Adipose tissue (tissue), 3 donors: ENCODE results near the gene BPIFB1. TPM values are rescaled to one million over a fixed set of nuclear protein-coding genes. Genes with fewer than 3 reads are reported as not detected.

ENCODE experiments used
- H3K27ac ChIP-seq: one replicate; pipeline ENCODE4 v1.5.1; 2013; ENCODE audit warnings: low read depth, low read length
- WGBS, 3 donors: extraction: QIAGEN DNeasy Blood & Tissue Kit; methylation state at CpG; one replicate each; pipeline ENCODE4 v1.1.7; 2013; 5-methylcytosine and 5-hydroxymethylcytosine counted together
- polyA plus RNA-seq, 3 donors: library from polyadenylated mRNA; stranded (reverse); fragments of 200-250 nt; gene quantifications; one replicate each; pipeline ENCODE4 v1.2.3, GENCODE V29; 2013
- donor health status: healthy with polysubstance abuse.
- donor health status: Bipolar disorder and iron deficiency.
- donor health status: healthy.

The BPIFB1 gene, protein sequence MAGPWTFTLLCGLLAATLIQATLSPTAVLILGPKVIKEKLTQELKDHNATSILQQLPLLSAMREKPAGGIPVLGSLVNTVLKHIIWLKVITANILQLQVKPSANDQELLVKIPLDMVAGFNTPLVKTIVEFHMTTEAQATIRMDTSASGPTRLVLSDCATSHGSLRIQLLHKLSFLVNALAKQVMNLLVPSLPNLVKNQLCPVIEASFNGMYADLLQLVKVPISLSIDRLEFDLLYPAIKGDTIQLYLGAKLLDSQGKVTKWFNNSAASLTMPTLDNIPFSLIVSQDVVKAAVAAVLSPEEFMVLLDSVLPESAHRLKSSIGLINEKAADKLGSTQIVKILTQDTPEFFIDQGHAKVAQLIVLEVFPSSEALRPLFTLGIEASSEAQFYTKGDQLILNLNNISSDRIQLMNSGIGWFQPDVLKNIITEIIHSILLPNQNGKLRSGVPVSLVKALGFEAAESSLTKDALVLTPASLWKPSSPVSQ
- under 1 TPM; 0.22 to 0.60 (median 0.39) TPM for polyA plus RNA-seq

DNA sequence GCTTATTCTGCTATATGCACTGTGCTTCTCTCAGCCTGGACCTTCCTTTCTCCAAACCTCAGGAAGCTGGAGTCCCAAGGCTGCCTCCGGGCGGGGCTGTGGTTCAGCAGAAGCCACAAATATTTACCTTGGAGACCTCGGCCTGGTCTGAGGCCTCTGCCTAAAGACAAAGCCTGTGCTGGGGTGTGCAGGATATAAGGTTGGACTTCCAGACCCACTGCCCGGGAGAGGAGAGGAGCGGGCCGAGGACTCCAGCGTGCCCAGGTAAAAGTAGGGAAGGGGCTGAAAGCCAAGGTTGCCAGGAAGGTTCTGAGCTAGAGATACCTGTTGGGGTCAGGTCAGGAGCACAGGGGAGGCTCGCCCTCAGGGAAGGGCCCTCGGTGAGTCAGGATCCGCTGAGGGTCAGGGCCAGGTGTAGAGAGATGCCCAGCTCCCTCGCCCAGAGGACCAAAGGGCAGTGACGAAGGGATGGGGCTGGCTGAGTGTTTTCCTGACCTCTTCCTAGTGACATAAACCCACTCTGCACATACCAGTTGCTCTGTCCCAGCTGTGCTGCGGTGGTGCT is at the start of gene BPIFB1:
BPIFB1 (plus strand) TSS at position 224 of the 565 bp plus-strand sequence. CDS start 2,860 bp downstream, outside the sequence.
- 80 to 88% (median 84%) methylated on average over 13 of the region's 13 CpGs for WGBS, 3 donors

DNA sequence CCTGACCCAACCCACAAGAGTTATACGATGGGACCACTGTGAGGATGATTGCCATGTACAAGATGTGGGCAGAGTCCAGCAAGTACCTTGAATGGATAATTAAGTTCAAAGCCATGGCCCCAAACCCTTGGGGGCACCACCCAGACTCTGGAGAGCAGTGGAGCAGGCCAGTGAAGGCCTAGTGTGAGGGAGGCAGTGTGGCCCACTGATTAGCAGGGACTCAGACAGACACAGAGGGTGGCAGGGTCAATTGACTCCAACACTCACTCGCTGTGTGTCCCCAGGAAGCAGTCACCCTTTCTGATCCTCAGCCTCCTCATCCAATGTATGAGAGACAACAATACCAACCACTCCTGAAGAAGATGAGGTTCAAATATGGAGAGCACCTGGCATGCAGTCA is 49.0 kb upstream of the BPIFB1 start:
- no peak overlapping the region for H3K27ac ChIP-seq
- 81 to 92% (median 91%) methylated on average over 2 of the region's 2 CpGs for WGBS, 3 donors

More for the DNA sequence above, at the start of gene BPIFB1:
- H3K27ac ChIP-seq: no peak within 1 kb of the TSS

DNA sequence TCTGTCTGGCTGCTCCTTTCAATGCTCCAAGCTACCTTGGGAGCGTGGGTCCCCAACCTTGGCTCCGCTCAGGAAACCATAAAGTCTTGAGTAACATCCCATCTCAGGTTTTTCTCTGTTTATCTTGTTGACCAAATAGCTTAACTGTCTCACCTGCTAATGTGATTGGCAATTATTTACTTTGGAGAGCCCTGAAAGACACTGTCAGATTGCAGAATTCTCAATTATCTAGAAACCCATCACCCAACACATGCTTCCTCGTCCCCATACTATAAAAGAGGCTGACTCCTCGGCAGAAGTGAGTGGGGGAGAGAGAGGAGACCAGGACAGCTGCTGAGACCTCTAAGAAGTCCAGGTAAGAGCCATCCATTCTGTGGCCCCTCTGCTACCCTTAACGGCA is 47.3 kb upstream of the BPIFB1 start, which contains the start of gene BPIFA1:
BPIFA1 (plus strand) TSS at position 301 of the 400 bp plus-strand sequence. CDS start 1,716 bp downstream, outside the sequence.
- WGBS, 3 donors: 37 to 64% (median 54%) methylated on average over 5 of the region's 5 CpGs
- H3K27ac ChIP-seq: no peak within 1 kb of the TSS

DNA sequence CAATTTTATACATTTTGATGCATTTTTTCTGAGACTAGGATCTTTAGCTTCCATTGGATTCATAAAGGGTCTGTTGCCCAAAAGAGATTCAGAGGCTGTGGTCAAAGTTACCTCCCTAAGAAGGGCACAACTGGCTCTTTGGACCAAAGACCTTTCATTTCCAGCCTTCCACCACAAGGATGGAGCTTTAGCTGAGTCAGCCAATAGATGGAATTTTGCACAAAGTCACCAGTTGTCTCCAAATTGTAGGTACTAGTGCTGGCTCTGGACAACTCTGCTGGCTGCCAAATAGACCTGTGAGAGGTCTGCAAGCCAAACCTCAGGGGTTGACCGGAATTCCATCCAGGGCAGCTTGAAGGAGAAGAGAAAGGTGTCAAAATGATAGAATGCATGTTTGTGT is 46.7 kb upstream of the BPIFB1 start:
- H3K27ac ChIP-seq: no peak overlapping the region
- 59 to 83% (median 65%) methylated on average over 1 of the region's 1 CpG for WGBS, 3 donors

DNA sequence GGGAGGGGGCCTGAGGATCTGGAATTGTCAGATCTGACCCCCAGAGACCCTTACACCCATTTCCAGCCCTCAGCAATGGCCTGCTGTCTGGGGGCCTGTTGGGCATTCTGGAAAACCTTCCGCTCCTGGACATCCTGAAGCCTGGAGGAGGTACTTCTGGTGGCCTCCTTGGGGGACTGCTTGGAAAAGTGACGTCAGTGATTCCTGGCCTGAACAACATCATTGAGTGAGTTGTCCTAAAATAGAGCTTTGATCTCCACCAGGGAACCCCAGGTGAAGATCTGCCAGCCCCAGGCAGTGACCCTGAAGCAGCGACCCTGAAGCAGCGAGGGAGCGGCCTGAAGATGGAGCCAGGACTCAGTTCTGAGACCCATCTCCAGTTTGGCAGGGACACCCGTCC is 45.0 kb upstream of the BPIFB1 start:
- WGBS, 3 donors: 62 to 75% (median 69%) methylated on average over 6 of the region's 6 CpGs
- no peak overlapping the region for H3K27ac ChIP-seq

DNA sequence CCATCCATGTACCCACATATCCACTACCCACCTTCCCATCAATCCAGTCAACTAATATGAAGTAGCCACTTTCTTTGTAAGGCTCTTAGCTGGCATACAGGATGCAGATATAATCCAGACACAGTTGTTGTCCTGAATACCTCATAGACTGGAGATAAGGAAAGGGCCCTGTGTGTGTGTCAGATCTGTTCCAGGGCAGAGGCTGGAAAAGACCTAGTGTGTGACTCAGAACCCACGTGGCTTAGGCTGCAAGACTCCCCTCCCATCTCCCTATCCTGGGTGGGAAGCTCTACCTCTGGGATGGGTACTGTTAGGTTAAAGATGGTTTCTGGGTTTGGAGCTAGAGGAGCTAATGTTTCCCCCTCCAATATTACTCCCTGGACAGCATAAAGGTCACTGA is 43.6 kb upstream of the BPIFB1 start:
- WGBS, 3 donors: 33 to 54% (median 51%) methylated on average over 1 of the region's 1 CpG
- H3K27ac ChIP-seq: no peak overlapping the region

DNA sequence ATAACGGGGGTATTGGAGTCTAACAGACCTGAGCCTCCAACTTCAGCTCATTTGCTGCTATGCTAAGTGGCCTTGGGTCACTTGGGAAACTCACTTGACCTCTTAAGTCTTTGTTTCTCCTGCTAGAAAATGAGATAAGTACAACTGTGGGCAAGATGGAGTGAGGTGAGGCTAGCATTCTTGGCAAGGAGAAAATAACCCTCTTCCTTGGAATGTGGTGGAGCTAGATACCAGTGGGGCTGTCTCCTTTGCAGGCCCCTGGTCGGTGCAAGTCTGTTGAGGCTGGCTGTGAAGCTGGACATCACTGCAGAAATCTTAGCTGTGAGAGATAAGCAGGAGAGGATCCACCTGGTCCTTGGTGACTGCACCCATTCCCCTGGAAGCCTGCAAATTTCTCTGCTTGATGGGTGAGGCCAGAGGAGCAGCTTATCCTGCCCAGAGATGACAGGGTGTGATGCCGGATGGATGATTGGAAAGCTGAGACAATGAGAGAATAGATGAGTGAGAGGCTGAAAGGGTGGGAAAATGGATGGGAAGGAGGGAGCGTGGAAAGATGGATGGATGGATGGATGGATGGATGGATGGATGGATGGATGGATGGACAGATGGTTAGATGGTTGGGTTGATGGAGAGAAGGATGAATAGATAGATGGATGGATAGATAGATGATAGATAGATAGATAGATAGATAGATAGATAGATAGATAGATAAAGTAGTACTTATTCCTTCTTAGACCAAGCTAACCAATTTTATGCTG is 42.9 kb upstream of the BPIFB1 start:
- H3K27ac ChIP-seq: no peak overlapping the region

DNA sequence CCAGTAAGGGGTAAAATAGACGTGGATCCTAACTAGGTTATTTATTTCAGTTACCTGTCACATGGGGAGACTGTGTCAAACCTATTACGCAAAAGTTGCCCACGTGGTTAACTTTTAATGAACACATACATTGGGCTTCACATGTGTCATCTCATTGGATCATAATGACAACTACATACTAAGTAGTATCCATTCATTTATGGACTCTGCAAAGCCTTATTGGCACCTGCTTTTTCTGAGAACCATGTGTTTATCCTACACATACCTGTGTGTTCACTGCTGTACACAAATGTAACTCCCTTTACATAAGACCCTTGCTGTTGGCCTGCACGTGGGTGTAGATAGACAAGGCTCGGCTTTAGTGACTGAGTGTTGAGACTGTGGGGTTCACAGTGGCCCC is 42.1 kb upstream of the BPIFB1 start:
- no peak overlapping the region for H3K27ac ChIP-seq
- 61 to 73% (median 63%) methylated on average over 5 of the region's 5 CpGs for WGBS, 3 donors

More for the DNA sequence above, 42.9 kb upstream of the BPIFB1 start:
- 48 to 76% (median 75%) methylated on average over 4 of the region's 4 CpGs for WGBS, 3 donors

DNA sequence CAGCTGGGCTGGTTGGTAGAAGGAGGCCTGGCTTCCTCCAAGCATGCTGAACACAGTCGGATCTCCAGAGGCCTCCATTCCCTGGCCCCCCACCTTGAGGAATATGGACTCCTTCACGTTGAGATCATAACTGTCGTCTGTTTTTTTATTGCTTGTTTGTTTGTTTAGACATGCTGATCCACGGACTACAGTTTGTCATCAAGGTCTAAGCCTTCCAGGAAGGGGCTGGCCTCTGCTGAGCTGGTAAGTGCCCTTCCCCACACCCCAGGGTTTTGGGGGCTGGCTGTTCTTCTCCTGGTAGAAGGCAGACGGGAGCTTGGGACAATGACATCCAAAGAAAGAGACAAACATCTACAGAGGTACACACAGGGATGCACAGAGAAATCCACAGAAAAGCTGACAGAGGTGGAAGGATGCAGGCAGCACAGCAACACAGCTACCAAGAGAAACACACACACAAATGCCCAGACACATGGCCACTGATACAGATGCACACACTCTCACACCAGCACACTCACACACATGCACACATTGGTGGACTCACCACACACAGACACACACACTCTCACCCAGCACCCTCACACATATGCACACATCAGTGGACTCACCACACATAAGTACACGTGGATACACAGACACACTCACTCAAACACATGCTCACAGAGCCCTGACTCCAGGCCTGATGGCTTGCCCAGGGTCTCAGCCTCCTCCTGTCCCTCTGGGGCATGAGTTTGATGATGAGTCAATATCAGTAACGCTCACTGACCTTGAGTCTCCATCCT is 40.5 kb upstream of the BPIFB1 start:
- no peak overlapping the region for H3K27ac ChIP-seq
- WGBS, 3 donors: 55 to 69% (median 58%) methylated on average over 7 of the region's 7 CpGs

DNA sequence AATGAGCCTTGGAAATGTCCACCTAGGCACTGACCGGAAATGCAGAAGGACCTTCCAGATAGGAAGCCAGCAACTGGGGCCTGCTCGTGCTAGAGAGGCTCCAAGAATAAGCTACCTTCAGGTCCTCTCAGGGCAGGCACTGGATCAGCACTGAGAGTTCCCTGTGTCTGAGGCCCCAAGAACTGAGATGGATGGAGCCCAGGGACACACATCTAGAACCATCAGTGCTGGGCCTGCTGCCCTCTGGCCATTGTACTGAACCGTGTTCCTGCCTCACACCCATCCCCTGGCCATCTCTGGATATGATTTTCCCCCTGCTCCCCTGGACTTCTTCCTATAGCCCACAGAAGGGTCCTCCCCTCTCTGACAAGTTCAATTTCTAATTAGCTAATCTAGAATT is 36.9 kb upstream of the BPIFB1 start:
- H3K27ac ChIP-seq: no peak overlapping the region
- WGBS, 3 donors: 60 to 66% (median 65%) methylated on average over 3 of the region's 3 CpGs

DNA sequence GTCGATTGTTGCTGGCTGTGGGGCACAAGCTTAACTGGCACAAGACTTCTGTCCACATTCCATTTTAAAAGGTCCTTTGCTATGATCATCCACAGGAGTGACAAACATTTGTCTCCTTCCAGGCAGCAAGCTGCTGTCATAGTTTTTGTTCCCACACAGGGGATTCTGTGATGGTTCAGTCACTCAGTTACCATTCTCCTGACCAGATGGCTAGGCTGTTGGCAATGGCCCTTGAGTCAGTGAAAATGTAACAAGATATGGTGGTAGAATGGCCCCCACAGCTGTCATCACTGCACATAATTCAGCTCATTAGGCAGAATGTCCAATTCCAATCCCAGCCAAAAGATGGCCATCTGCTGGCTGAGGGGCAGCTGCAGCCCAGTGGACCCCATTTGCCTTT is 33.6 kb upstream of the BPIFB1 start:
- 90 to 96% (median 96%) methylated on average over 1 of the region's 1 CpG for WGBS, 3 donors
- no peak overlapping the region for H3K27ac ChIP-seq

DNA sequence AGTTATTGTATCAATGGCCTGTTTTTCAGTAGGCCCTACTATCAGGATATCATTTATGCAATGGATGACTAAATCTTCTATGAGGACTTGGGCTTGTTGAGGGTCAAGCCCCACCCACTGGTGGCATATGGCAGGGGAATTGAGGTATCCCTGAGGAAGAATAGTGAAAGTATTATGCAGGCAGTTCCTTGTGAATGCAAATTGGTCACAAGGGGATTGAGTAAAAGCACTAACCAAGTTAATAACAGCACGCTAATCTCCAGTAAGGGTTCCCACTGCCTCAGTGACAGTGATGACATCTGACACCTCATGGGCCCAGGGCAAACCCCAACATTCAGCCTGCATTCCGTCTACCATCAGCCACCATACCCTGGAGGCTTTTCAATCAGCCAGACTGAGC is 32.3 kb upstream of the BPIFB1 start:
- H3K27ac ChIP-seq: no peak overlapping the region
- WGBS, 3 donors: 45 to 53% (median 48%) methylated on average over 2 of the region's 2 CpGs

DNA sequence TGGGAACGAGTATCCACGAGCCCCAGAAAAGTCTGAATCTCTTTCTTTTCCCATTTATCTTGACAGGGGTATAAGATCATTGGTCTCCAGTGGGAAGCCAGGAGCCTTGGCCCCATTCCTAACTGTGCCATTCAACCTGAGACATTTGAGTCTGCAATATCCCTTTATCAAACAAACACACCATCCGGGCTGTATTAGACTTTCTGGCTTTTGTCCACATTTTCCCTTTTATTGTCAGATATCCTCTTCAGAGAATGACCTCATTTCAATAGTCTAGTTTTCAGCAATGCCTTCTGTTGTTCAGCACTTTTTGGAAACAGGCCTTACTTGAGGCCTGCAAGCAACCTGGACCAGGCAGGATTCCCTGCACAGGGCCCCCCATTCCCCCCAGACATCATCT is 31.5 kb upstream of the BPIFB1 start:
- 59 to 73% (median 68%) methylated on average over 3 of the region's 3 CpGs for whole genome bisulfite sequencing, 3 donors
- no peak overlapping the region for H3K27ac ChIP-seq

DNA sequence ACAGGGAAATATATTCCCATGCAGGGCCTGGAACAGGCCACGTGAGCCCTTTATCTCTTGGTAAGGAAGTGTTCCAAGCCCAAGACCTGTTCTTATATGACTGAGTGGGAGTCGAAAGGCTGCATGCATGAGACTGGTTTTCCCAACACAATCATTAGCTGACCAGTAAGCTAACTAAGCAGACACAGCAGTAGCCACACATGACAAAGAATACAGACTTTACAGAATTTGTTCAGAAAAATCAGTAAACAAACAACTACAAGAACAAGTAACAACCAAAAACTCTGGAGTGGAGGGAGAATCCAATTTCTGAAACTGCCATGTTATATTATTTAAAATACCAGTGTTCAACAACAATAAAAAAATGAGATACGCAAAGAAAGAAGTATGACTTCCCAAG is 30.6 kb upstream of the BPIFB1 start:
- 80 to 88% (median 84%) methylated on average over 3 of the region's 3 CpGs for WGBS, 3 donors
- H3K27ac ChIP-seq: no peak overlapping the region

DNA sequence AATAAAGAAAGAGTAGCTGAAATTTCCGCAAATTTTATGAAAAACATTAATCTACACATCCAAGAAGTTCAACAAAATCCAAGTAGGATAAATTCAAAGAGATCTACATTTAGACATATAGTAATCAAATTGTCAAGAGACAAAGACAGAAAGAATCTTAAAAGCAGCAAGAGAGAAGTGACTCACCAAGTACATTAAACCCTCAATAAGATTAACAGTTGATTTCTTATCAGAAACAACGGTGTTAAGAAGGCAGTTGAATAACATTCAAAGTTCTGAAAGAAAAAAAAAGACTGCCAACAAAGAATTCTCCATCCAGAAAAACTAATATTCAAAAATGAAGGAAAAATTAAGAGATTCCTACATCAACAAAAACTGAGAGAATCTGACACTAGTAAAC is 28.0 kb upstream of the BPIFB1 start:
- WGBS, 3 donors: 58 to 77% (median 73%) methylated on average over 2 of the region's 2 CpGs
- no peak overlapping the region for H3K27ac ChIP-seq

DNA sequence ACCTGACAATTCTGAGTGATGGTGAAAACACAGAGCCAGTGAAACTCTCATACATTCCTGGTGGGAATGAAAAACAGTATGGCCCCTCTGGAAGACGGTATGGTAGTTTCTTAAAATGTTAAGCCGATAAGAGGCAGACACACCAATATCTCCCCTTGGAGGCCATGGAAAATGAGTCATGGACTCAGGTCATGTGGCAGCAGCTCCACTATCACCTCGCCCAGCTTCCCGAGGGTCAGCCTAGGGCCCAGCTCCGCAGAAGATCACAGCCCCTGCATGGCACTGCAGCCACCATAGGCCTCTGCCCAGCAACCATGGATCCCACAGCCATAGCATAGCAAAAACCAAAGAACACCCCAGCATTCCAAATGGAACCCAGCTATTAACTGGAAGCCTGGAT is 25.8 kb upstream of the BPIFB1 start:
- WGBS, 3 donors: 81 to 86% (median 83%) methylated on average over 5 of the region's 5 CpGs

DNA sequence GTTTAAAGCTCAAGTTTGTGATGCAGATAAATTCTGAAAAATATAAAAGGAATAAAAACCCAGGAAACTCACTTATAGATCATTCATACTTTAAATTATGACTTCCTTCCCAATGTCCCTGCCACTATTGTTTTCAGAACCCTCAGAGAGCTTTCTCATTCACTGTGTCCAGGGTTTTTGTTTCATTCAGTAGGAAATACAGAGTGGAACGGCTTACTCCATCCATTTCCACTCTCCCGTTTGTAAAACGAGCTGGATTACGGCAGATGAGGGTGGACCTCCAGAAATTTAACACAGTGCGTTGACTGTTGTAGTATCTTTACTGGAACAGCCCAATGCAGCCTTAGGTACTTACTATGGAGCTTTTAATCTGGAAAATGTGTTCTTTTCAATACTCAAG is 23.6 kb upstream of the BPIFB1 start:
- no peak overlapping the region for H3K27ac ChIP-seq
- 47 to 72% (median 53%) methylated on average over 5 of the region's 5 CpGs for WGBS, 3 donors

More for the DNA sequence above, 25.8 kb upstream of the BPIFB1 start:
- no peak overlapping the region for H3K27ac ChIP-seq

DNA sequence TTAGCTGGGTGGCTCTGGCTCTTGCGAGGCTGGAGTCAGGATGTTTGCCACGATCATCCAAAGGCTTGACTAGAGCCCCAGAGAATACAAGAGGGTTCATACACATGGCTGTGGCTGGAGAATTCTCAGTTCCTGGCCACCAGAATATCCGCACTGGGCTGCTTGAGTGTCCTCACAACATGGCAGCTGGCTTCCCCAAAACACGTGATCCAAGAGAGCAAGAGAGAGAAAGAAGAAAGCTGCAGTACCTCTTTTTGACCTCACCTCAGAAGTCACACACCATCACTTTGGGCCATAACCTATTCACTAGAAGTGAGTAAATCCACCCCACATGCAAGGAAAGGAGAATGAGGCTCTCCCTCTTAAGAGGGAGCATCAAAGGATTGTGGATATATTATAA is 21.5 kb upstream of the BPIFB1 start:
- 59 to 74% (median 72%) methylated on average over 4 of the region's 4 CpGs for WGBS, 3 donors
- H3K27ac ChIP-seq: no peak overlapping the region
